Cortex of kidney (tissue), 1 donor: ENCODE data around the gene RAD51AP2.
"Not testable (repeated sequence)": the region's sequence is repeated elsewhere in the genome, so short reads cannot be mapped to it uniquely, and the experiment has no call there.

ENCODE experiments used
- DNase-seq: peaks from one replicate; lab custom pipeline; 2025; lab: John Stamatoyannopoulos, UW

RAD51AP2 gene

DNA sequence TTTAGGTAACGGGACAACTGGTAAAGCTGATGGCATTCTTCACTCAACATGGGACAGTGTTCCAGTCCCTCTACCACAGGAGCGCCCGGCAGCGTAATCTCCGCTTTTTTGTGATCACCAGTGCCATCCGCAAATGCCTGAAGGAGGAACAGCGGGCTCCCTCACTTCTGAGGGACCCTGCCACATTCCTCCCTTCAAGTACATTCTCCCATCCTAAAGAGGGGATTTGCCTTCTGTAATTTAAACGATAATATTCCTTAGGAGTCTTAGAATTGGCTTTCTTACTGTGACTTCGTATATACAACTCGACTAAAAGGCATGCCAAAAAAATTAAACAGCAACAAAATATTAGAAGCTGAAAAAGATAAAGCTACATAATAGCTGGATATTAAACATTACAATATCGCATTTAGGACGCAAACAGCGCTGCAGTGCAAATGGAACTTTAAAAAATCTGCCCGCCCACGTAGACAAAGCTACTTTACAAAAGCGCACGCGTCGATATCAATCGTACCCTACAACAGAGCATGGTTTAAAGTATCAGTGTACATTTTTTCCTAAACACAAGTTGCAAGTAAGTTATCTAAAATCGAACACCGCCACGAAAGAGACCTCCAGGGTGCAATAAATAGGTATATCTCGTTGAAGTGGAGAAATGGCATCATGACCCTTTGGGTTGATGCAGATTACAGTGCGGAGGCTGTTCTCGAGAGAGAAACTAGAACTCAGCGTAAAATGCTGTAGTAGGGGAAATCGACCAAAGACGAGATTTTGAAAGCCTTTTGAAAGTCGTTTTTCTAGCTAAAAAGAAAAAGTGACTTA lies 20.0 kb upstream of the RAD51AP2 start:
- no peak for DNase-seq

DNA sequence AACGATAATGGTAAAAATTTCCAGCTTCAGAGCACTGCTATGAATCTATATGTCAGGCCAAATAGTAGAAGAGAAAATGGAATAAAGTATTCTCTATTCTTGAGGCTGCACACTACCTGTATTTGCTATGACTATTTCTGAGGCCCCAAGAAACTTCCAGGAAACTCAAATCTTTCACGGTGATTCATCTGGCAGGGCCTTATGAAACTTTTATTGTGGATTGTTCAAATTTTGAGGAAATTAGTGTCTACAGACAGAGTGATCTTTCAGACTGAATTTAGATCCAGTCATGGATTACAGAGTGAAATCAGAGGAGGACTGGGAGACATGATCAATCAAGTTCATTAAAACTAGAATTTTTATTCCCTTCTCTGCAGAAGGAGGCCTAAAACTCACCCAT lies 18.2 kb upstream of the RAD51AP2 start:
- no peak for DNase-seq

DNA sequence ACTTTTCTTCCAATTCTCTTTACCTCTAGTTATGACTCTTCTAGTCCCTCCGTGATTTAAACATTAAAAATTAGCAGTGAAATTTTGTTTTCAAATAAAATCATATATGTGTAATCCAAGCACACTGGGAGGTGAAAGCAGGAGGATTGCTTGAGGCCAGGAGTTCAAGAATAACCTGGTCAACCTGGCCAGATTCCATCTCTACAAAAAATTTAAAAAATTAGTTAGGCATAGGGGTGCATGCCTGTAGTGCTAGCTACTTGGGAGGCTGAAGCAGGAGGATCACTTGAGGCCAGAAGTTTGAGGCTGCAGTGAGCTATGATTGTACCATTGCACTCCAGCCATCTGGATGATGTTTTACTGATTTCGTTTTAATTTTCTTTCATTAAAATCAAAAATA lies 15.3 kb upstream of the RAD51AP2 start:
- no peak for DNase-seq

DNA sequence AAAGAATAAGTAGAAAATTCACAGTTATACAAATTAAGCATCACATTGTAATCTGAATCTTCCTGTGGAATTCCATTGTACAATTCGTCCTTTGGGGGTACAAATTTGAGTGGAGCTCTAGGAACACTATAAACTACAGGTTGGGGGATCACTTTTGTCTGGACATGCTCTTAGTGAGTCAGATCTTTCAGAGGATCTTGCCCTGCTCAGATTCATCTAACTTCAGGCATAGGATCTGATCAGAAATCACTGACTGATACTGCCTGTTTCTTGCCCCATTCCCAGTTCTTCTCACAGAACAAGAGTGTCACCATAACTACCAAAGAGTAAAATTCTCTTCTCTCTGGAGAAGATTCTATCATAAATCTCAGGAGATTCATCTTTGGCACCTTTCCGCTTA lies 11.5 kb upstream of the RAD51AP2 start:
- DNase-seq: no peak

DNA sequence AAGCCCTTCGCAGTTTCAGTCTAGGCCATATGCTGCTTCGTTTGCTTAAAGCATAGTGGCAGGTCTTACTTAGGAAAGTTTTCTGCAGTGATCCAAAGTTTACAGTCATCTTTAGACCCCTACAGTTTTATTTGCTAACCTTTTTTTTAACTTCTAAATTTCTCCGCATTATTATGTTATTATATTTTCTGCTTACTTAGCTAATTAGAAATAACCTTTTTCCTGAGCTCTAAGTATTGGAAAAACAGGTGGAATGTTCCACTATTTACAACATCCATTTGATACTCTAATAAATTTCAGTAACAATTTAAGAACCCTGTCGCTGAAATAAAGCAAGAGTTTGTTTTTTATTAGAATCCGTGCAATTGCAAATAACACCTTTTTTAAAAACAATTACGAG lies 4.1 kb upstream of the RAD51AP2 start:
- no peak for DNase-seq

DNA sequence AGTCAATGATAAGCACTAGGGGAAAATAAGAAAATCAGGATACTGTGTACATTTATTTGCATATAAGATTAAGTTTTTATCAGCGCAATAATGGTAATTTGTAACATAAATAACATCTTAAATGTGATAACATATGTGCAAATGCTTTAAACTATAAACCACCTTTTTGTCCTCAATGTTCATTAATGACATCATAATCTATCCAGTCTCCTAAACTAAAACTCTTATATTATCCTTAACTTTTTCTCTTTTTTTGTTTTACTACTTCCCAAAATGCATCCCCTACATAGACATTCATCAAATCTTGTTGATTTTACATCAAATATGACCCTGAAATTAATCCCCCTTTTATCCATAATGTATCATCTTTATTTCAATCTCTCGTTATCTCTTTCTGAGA lies 3.4 kb upstream of the RAD51AP2 start:
- DNase-seq: no peak

DNA sequence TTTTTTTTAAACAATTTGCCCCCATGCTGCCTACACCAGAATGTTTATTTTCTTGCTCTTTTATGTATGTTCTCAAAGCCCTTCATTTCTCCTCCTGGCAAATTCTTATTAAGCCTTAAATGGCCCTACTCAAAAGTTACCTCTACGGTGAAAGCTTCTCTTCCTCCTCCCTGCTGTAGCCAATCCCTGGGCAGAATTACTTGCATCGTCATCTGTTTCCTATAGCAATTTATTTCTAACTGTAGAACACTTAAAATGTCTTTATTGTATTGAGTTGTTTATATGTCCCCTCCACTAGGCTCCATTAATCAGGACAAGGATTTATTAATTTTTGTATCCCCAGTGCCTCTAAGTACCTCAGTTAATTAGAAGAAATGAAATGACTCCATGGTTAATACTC lies 2.5 kb upstream of the RAD51AP2 start:
- DNase-seq: no peak

DNA sequence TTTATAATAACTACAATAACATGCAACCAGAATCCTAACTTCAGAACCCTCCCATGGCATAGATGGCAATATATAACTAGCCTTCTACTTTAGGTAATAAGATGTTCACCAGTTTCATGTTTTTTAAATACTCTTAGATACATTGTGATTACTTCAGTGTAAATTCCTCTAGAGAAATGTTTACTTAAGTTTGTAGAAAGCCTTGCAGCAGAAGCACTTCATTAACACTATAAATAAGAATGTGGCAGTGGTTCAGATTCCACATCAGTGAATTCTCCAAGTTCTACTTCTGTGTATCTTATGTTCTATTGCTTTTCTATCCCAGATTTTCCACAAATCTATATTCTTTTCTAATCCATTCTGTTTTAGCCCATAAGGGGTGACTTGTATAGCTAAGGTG lies 1.2 kb upstream of the RAD51AP2 start:
- no peak for DNase-seq

DNA sequence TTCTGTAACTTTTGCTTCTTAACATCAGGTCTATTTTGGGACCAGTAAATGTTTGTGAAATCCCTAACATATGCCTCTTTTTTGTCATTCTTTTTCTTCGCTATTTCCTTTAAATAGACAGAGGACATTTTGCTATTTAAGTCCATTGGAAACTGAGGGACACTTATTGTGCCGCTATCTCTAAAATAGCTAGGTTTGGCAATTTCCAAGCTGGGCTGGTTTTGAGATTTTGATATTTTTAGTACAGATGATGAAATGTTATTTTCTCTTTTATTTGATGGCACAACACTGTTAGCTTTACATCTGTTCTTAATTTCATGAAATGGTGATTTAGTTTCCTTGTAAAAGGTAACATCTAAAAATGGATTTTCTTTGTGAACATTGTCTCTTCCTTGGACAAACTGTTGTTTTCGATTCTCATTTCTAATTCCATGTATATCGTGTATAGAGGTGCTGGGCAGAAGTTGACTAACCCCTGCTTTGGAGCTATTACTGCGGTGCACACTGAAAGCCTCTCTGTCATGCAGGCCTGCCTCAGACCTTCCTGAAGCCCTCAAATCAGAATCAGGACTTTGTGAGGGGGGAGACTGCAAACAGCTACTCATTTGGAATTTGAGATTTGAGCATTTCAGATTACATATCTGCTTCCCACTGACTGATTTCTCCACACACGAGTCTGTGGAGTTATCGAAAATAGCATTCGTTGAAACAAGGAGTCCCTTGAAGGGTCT lies 594 bp downstream of the RAD51AP2 start:
- no peak for DNase-seq

DNA sequence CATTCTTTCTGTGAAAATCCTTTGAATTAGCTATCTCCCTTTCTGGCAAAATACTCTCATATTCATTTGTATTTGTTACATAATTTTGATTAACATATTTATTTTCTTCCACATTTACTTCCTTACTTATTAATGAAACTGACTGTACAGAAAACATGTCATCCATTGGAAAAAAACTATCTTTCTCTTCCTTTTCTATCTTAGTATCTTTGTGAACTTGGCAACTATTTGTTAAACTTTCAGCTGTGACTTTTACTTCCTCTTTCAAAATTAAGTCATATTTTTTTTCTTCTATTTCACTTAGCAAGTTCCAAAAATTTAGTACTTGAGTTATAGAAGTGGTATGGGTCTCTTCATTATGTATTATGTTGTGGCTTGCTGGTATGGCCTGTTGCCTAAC lies 2.6 kb downstream of the RAD51AP2 start:
- DNase-seq: no peak

DNA sequence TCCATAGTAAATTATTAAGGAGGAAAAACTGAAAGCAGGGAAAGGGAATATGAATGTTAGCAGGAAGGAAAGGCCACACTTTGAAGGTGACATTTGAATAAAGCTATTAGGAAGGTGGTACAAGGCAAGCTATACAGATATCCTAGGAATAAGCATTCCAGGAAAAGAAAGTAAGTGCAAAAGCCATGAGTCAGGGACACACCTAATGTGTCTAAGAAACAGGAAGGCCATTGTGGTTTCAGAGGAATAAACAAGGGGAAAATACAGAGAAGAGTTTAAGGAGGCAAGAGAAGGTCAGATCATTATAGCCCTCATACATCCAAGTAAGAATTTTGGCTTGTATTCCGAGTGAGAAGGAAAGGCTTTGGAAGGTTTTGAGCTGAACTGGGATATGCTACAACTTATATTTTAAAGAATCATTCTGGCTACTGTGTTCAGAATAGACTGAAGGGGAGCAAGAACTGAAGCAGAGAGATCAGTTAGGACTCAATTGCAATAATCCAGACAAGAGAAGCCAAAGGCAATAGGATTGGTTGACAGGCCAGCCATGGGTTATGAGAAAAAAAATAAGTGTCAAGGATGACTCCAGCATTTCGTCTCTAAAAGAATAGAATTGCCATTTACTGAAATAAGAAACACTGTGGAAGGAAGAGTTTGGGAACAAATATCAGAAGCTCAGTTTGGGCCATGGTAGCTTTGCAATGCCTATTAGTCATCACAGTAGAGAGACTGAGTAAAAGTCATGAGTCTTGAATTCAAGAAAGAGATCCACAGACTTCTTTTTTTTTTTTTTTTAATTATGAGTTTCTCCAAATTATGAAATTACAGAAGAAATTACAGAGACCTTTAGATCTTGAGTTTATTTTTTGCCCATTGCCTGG lies 11.3 kb downstream of the RAD51AP2 start:
- no peak for DNase-seq

DNA sequence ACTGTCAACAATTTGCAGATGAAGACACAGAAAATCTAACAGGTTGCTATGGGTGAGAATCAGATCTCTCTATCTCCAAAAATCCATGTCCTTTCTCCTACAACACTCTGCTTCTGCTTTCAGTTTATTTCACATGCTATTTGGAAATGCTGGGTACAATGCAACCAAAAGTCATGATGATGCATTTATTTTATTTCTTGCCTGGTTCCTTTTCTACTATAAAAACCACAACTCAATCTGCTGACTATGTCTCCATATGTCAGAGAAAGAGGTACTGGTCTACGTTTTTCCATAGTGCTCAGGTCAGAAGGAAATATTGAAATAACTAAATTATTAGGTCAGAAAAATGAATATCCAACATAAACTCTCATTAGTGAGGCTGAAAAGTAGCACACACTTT lies 20.5 kb downstream of the RAD51AP2 start:
- DNase-seq: no peak

DNA sequence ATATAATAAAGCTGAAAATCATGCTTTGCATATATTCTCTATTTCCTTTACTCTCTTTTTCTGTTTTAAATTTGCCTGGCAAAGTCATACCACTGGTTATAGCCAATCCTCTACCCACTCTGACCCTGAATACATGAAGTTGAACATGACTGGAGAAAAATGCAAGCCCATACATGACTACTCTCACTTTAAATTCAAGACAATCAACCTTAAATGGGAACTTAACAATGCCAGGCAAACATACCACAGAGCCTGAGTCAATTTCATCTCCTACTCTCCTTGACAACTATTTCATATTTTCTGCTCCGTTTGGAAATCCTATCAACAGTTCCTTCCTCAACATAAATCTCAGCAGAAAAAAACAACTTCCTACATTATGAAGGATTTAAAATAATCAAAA lies 22.6 kb downstream of the RAD51AP2 start:
- DNase-seq: no peak

DNA sequence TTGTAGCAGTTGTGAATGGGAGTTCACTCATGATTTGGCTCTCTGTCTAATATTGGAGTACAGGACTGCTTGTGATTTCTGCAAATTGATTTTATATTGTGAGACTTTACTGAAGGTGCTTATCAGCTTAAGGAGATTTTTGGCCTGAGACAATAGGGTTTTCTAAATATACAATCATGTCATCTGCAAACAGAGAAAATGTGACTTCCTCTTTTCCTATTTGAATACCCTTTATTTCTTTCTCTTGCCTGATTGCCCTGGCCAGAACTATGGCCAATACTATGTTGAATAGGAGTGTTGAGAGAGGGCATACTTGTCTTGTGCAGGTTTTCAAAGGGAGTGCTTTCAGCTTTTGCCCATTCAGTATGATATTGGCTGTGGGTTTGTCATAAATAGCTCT lies 28.1 kb downstream of the RAD51AP2 start:
- DNase-seq: not testable (repeated sequence)

DNA sequence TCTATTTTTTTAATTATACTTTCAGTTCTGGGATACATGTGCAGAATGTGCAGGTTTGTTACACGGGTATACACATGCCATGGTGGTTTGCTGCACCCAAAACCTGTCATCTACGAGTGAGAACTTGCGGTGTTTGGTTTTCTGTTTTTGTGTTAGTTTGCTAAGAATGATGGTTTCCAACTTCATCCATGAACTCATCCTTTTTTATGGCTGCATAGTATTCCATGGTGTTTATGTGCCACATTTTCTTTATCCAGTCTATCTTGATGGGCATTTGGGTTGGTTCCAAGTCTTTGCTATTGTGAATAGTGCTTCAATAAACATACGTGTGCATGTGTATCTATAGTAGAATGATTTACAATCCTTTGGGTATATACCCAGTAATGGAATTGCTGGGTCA lies 29.6 kb downstream of the RAD51AP2 start:
- DNase-seq: not testable (repeated sequence)

DNA sequence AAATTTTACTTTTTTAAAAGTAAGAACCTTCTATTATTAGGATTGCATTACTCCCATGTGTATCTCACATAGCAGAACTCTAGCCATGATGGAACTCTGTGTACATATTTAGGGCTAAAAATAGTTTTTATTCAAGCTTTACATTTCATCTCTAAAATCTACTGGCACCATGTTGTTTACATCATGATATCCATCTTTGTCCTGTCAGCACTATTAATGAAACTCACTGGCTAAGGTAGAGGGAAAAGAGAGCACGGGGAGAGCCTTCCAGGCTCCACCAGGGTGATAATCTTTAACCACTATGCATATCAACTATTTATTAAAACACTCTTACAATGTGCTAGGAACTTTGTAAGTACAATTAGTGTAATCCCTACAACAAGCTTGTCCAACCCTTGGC lies 34.7 kb downstream of the RAD51AP2 start:
- DNase-seq: no peak

DNA sequence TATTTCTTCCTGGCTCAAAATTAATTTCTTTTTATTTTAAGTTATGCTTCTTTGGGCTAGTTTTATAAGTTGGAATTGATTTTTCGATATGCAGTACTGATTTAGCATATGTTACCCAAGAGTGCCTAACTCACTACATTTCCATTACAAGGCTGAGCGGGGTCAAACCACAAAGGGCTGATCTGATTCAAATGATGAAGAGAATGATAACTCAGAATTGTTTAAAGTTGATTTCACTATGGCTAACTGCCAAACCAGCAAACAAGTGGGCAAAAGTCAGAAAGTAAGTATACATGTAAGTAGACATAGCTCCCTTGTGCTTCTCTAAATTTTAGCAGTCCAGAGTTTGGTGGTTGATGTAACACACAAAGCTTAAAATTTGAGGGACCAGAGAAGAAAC lies 35.6 kb downstream of the RAD51AP2 start:
- no peak for DNase-seq

DNA sequence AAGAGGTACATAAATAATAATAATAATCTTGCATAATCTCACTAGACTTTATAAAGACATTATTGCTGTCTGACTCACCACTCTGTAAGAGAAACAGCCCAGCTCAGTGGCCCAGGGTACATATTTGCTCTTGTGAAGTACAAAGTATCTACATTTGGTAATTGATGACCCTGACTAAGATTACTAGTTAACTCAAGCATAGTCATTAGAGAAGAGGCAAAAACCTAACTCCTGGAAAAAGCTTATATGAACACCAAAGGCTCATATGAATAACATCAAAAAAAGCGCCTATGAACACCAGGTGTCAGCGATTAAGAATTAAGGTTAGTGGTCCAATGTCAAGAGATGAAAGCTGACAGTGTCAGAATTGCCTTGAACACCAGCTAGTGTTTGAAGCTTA lies 38.4 kb downstream of the RAD51AP2 start:
- no peak for DNase-seq

DNA sequence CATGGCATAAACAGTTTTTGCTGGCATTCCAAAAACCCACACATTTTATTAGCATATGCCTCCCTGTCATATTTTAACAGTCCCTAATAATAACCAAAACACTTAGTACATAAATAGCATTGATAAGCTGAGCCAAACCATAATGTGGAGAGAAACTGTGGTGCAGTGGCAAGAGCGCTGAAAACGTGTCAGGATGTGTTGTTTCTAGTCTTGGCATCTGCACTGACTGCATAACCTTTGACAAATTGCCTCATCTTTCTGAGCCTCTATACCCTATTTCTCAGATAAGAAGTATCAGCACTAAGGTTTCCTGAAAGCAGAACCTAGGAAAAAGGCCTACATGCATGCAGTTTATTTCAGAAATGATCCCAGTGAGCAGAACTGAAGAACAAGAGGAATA lies 41.4 kb downstream of the RAD51AP2 start:
- no peak for DNase-seq

DNA sequence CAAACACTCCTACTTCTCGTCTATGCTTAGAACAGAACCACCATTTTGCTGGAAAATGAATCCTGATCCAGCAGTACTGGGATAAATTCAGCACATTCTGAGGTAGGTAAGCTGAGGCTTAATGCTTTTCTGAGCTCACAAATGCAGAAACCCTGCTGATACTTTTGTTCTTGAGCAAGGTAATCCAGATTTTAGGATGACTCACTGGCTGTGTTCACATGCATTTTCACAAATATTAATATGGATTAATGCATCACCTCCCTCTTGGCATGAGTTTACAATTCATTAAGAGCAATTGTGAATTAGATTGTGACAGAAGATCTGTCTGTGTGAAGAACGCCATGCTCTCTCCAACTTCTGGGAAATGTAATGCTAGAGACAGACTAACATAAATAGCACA lies 42.2 kb downstream of the RAD51AP2 start:
- no peak for DNase-seq

DNA sequence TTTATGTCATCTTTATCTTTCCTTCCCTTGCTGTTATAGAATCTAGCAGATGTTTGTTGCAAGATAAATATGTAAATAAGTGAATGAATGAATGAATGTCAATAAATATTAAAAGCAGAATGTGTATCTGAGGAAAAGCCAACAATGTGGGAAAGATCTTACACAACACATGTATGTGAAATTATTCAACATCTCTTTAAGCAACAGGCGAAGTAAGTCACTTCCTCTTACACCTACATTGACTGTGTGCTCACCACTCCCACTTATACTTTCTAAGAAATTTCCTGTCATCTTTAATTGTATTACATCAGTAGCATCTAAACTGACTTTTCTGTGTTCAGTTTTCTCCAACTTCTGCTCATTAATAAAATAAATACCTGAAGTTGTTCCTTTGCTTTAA lies 43.0 kb downstream of the RAD51AP2 start:
- no peak for DNase-seq

DNA sequence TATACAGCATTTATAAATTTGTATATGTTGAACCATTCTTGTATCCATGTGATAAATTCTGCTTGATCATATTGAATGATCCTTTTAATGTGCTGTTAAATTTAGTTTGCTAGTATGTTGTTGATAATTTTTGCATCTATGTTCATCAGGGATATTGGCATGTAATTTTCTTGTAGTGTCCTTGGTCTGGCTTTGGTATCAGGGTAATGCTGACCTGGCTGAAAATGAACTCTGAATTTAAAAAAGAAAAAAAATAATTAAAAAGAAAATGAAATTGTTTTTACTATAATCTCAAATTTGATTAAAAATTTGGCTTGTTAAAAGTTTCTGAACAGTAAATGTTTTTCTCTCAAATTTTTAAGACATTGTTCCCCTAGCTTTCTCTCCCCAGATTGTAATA lies 46.3 kb downstream of the RAD51AP2 start:
- no peak for DNase-seq
